Fibroblast of lung (primary cell): Measurements from ENCODE around the gene RABGAP1. TPM values are rescaled to one million over a fixed set of nuclear protein-coding genes. Genes with fewer than 3 reads are reported as not detected.

Source experiments
- DNase-seq, 2 donors: peaks; one replicate each; pipeline versions ENCODE4 v3.0.0 to v3.0.0-alpha.2; 2010; ENCODE audit warnings: low read depth in 2 of 2
- H2AFZ ChIP-seq: 2 replicates; pipeline ENCODE4 v1.5.1; 2012; ENCODE audit warnings: low read length, control low read depth, inconsistent platforms
- H3K27ac ChIP-seq: 2 replicates; pipeline ENCODE4 v1.5.1; 2011; ENCODE audit warnings: low read length, control low read depth; ENCODE audit not compliant: insufficient read depth
- H3K27me3 ChIP-seq: 2 replicates; pipeline ENCODE4 v1.5.1; 2011; ENCODE audit warnings: mild to moderate bottlenecking, low read length; ENCODE audit not compliant: control insufficient read depth, insufficient read depth
- H3K36me3 ChIP-seq: 2 replicates; pipeline ENCODE4 v1.5.1; 2011; ENCODE audit warnings: low read length; ENCODE audit not compliant: control insufficient read depth, insufficient read depth
- H3K4me1 ChIP-seq: 2 replicates; pipeline ENCODE4 v1.5.1; 2011; ENCODE audit warnings: low read length; ENCODE audit not compliant: control insufficient read depth, insufficient read depth; ENCODE audit errors: extremely low read depth
- H3K4me2 ChIP-seq: 2 replicates; pipeline ENCODE4 v1.5.1; 2011; ENCODE audit warnings: low read length, control low read depth; ENCODE audit not compliant: insufficient read depth; ENCODE audit errors: extremely low read depth
- H3K4me3 ChIP-seq, 4 experiments: fragments of 200-600 bp in 1 of 4; sonication (generic) in 1 of 4; replicated peaks in 1 of 4; 2 replicates each; pipeline ENCODE4 v1.5.1; 2011 to 2016; ENCODE audit warnings: low read length in 4 of 4, low read depth in 3 of 4, mild to moderate bottlenecking in 3 of 4, control low read depth in 2 of 4, inconsistent platforms in 1 of 4, mixed read lengths in 1 of 4; ENCODE audit not compliant: insufficient read depth in 1 of 4; ENCODE audit errors: control extremely low read depth in 1 of 4
- H3K79me2 ChIP-seq: 2 replicates; pipeline ENCODE4 v1.5.1; 2012; ENCODE audit warnings: mild to moderate bottlenecking, low read length, inconsistent platforms; ENCODE audit not compliant: control insufficient read depth, insufficient read depth
- H3K9ac ChIP-seq: 2 replicates; pipeline ENCODE4 v1.5.1; 2011; ENCODE audit warnings: mild to moderate bottlenecking, low read length, control low read depth; ENCODE audit not compliant: insufficient read depth
- H3K9me3 ChIP-seq: 2 replicates; pipeline ENCODE4 v1.5.1; 2012; ENCODE audit warnings: low read depth, low read length; ENCODE audit not compliant: control insufficient read depth, insufficient read depth
- H4K20me1 ChIP-seq: 2 replicates; pipeline ENCODE4 v1.5.1; 2011; ENCODE audit warnings: low read length; ENCODE audit not compliant: control insufficient read depth, insufficient read depth; ENCODE audit errors: extremely low read depth
- CTCF ChIP-seq, 2 donors: IDR thresholded peaks in 1 of 2; conservative IDR thresholded peaks in 1 of 2; 1 replicate in 1 of 2; 2 replicates in 1 of 2; pipeline ENCODE4 v1.5.1; 2011 to 2012; ENCODE audit warnings: low read length in 2 of 2, control low read depth in 1 of 2, inconsistent platforms in 1 of 2, low read depth in 1 of 2, mild to moderate bottlenecking in 1 of 2
- EZH2 ChIP-seq: IDR thresholded peaks from 2 replicates; pipeline ENCODE4 v1.5.1; 2012; ENCODE audit warnings: low read length, control low read depth, mild to moderate bottlenecking; ENCODE audit errors: missing control alignments
- polyA plus RNA-seq, 2 donors: library from polyadenylated mRNA; depleted of rRNA in 1 of 2; stranded (reverse) in 1 of 2; unstranded in 1 of 2; fragments of >200 nt; gene quantifications; 2 replicates each; pipeline ENCODE4 v1.2.1, GENCODE V29; 2011 to 2012; ENCODE audit warnings: missing spikeins in 1 of 2
- total RNA-seq: library from RNA; depleted of rRNA; stranded (reverse); fragments of >200 nt; gene quantifications from 2 replicates; pipeline ENCODE4 v1.2.1, GENCODE V29; 2014

The RABGAP1 gene
- total and polyA plus RNA-seq, 2 donors (not counting 1 experiment from before 2014, with no cell fraction given): 47.6 to 58.6 TPM

GRCh38 chr9:122912671-122912963 is 28.2 kb upstream of the RABGAP1 start:
- Histone ChIP-seq H2AFZ (peak overlapping the region; percentile 96), H4K20me1 (no peaks in the 10 kb centered on the region), H3K9me3 (no peaks in the 10 kb centered on the region), H3K27me3 (no peaks in the 10 kb centered on the region), H3K4me3 (peak overlapping the region; percentile 95 to 99 (median 98)), H3K27ac (peak overlapping the region; percentile 96), H3K4me2 (peak overlapping the region; percentile 53), H3K36me3 (peaks cover 6% of the 10 kb centered on the region), H3K79me2 (peaks cover 27% of the 10 kb centered on the region), H3K4me1 (no peaks in the 10 kb centered on the region), H3K9ac (peak overlapping the region; percentile 79)
- no peak for TF ChIP-seq CTCF (conservative IDR thresholded peaks at IDR 0.05 in 1 of 2, IDR thresholded peaks at IDR 0.05 in 1 of 2; ENCODE audit: low read depth in 1 of 2, low read length in 2 of 2)
- TF ChIP-seq EZH2: no peak
- DNase-seq: no peak

GRCh38 chr9:122912964-122913673 is 27.7 kb upstream of the RABGAP1 start, which contains the start of gene ZBTB6:
Gene ZBTB6 (minus strand): TSS chr9:122913323. CDS start chr9:122912072, 1,251 bp downstream.
- Histone ChIP-seq H3K4me1 (no peaks in the 10 kb centered on the region), H3K9ac (peak within 1 kb of the TSS; percentile 79), H3K4me3 (peak within 1 kb of the TSS; percentile 95 to 99 (median 98)), H2AFZ (peak within 1 kb of the TSS; percentile 96), H4K20me1 (no peaks in the 10 kb centered on the region), H3K27ac (peak within 1 kb of the TSS; percentile 96), H3K27me3 (no peaks in the 10 kb centered on the region), H3K9me3 (no peaks in the 10 kb centered on the region), H3K79me2 (peaks cover 27% of the 10 kb centered on the region), H3K4me2 (peak within 1 kb of the TSS; percentile 84), H3K36me3 (peaks cover 6% of the 10 kb centered on the region)
- TF ChIP-seq EZH2 (no peak), CTCF (conservative IDR thresholded peaks at IDR 0.05 in 1 of 2, IDR thresholded peaks at IDR 0.05 in 1 of 2; ENCODE audit: low read depth in 1 of 2, low read length in 2 of 2) (no peak)
- DNase-seq: peak; percentile 87 to 88

GRCh38 chr9:122918310-122918709 is 22.5 kb upstream of the RABGAP1 start:
- Histone ChIP-seq H4K20me1 (no peaks in the 10 kb centered on the region), H3K9me3 (no peaks in the 10 kb centered on the region), H2AFZ (no peak overlapping the region), H3K79me2 (peaks cover 2% of the 10 kb centered on the region), H3K9ac (no peak overlapping the region), H3K27ac (no peak overlapping the region), H3K36me3 (no peaks in the 10 kb centered on the region), H3K27me3 (no peaks in the 10 kb centered on the region), H3K4me1 (no peaks in the 10 kb centered on the region), H3K4me3 (no peak overlapping the region), H3K4me2 (no peak overlapping the region)
- DNase-seq: no peak
- TF ChIP-seq EZH2 (no peak), CTCF (conservative IDR thresholded peaks at IDR 0.05 in 1 of 2, IDR thresholded peaks at IDR 0.05 in 1 of 2; ENCODE audit: low read depth in 1 of 2, low read length in 2 of 2) (no peak)
